GM19324 (cell line): Measurements from ENCODE around the gene RIPPLY1.

ENCODE experiments used
- ATAC-seq: cut with Tn5 transposase; IDR thresholded peaks from one replicate; pipeline ENCODE4 v1.9.1; 2021; ENCODE audit warnings: mild to moderate bottlenecking, moderate library complexity; ENCODE audit not compliant: unreplicated experiment, low FRiP score

Gene RIPPLY1

GRCh38 chrX:106903291-106903824 lies at the start of gene RIPPLY1:
Gene RIPPLY1, minus strand, starts transcription at chrX:106903341. Its CDS starts 54 bp downstream, at chrX:106903287.
- ATAC-seq = no peak

- ATAC-seq = no peak
These were observed 49.4 kb upstream of the RIPPLY1 start for GRCh38 chrX:106952538-106952937.

- ATAC-seq = no peak
These were observed 48.9 kb upstream of the RIPPLY1 start for GRCh38 chrX:106952089-106952488.

GRCh38 chrX:106951230-106951629 lies 48.1 kb upstream of the RIPPLY1 start:
- ATAC-seq = no peak

- no peak for ATAC-seq
These were observed 47.2 kb upstream of the RIPPLY1 start for GRCh38 chrX:106950381-106950780.

GRCh38 chrX:106949366-106949765 lies 46.2 kb upstream of the RIPPLY1 start:
- ATAC-seq = no peak

GRCh38 chrX:106948641-106949040 lies 45.5 kb upstream of the RIPPLY1 start:
- ATAC-seq = no peak

GRCh38 chrX:106946464-106946863 lies 43.3 kb upstream of the RIPPLY1 start:
- no peak for ATAC-seq

GRCh38 chrX:106940068-106940467 lies 36.9 kb upstream of the RIPPLY1 start:
- no peak for ATAC-seq

GRCh38 chrX:106939566-106939965 lies 36.4 kb upstream of the RIPPLY1 start:
- ATAC-seq = no peak

- no peak for ATAC-seq
These were observed 33.1 kb upstream of the RIPPLY1 start for GRCh38 chrX:106936246-106936645.

GRCh38 chrX:106935175-106935574 lies 32.0 kb upstream of the RIPPLY1 start:
- ATAC-seq = no peak

GRCh38 chrX:106933538-106933961 lies 30.4 kb upstream of the RIPPLY1 start:
- ATAC-seq = no peak

- ATAC-seq = no peak
These were observed 29.9 kb upstream of the RIPPLY1 start for GRCh38 chrX:106932960-106933537.

- ATAC-seq = no peak
These were observed 29.4 kb upstream of the RIPPLY1 start for GRCh38 chrX:106932492-106932923.

GRCh38 chrX:106931831-106932491 lies 28.8 kb upstream of the RIPPLY1 start:
- ATAC-seq = no peak

GRCh38 chrX:106928227-106928626 lies 25.1 kb upstream of the RIPPLY1 start:
- ATAC-seq = no peak

- ATAC-seq = no peak
These were observed 24.6 kb upstream of the RIPPLY1 start for GRCh38 chrX:106927700-106928099.

- no peak for ATAC-seq
These were observed 23.9 kb upstream of the RIPPLY1 start for GRCh38 chrX:106927023-106927422.

- ATAC-seq = no peak
These were observed 18.5 kb upstream of the RIPPLY1 start for GRCh38 chrX:106921637-106922036.

- ATAC-seq = no peak
These were observed 16.9 kb upstream of the RIPPLY1 start, which contains the start of gene CLDN2 for GRCh38 chrX:106919932-106920452. Gene CLDN2, plus strand, starts transcription at chrX:106920402. Its CDS starts 7,827 bp downstream, at chrX:106928229.
